Transverse colon (tissue), 3 donors: ENCODE measurements around the gene PIAS4.
A peak's percentile ranks its signal among the peaks of the same experiment; 100 is the strongest.

ENCODE experiments used
- CTCF ChIP-seq, 5 experiments: fragments of 200-600 bp in 3 of 5; fragments of 450-650 bp in 2 of 5; sonication (generic) in 3 of 5; IDR thresholded peaks; 1 replicate in 2 of 5; 2 replicates in 3 of 5; pipeline ENCODE4 v1.5.1; 2016 to 2017; ENCODE audit warnings: antibody characterized with exemption in 5 of 5, inconsistent platforms in 3 of 5, mild to moderate bottlenecking in 2 of 5, moderate library complexity in 1 of 5
- EP300 ChIP-seq: sonication (generic); formaldehyde crosslinking; IDR thresholded peaks from one replicate; pipeline ENCODE4 v1.6.1; 2017; ENCODE audit warnings: antibody characterized with exemption, low read depth
- POLR2A ChIP-seq: fragments of 450-650 bp; IDR thresholded peaks from one replicate; pipeline ENCODE4 v1.6.1; 2016; ENCODE audit warnings: antibody characterized with exemption, mild to moderate bottlenecking, moderate library complexity

- peak in 1 of 5 experiments; percentile 9 for TF ChIP-seq CTCF (IDR thresholded peaks at IDR 0.05)
- no peak for TF ChIP-seq EP300
- peak; percentile 11 for TF ChIP-seq POLR2A
Measured at GRCh38 chr19:4063369-4064148, 56.0 kb downstream of the PIAS4 start.
